ENCODE measurements around the gene PLEKHG5. TPM values are rescaled to one million over a fixed set of nuclear protein-coding genes. Genes with fewer than 3 reads are reported as not detected.
A peak's percentile ranks its signal among the peaks of the same experiment; 100 is the strongest.
"Not testable (repeated sequence)": the region's sequence is repeated elsewhere in the genome, so short reads cannot be mapped to it uniquely, and the experiment has no call there.

The PLEKHG5 gene
- total and polyA plus RNA-seq, 2 donors (not counting 1 experiment from before 2014, with no cell fraction given): 0.42 to 3.3 TPM

DNA sequence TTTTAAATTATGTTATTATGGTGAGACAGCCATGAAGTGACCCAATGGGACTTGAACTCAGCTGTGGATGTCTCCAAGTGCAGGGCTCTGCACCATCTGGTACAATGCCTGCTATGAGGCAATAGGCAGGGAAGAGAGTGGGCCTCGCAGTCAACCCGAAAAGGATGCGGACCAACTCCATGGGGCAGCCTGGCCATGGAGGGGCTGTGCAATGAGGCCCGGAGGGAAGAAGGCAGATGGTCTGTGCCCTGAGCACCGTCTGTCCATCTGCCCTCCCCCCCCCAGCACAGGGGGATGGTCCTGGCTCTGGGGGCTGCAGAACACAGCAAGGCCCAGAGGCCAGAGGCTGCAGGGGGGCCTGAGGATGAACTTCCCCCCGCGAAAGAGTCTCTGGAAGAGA, 49.9 kb downstream of the PLEKHG5 start:
- Histone ChIP-seq H3K4me1 (ENCODE audit: control insufficient read depth, extremely low read depth, insufficient read depth, low read length) (no peaks in the 10 kb centered on the region), H3K36me3 (ENCODE audit: control insufficient read depth, insufficient read depth, low read length) (no peaks in the 10 kb centered on the region), H3K79me2 (ENCODE audit: control insufficient read depth, insufficient read depth, low read length) (no peaks in the 10 kb centered on the region), H3K27ac (ENCODE audit: insufficient read depth, low read length) (no peak overlapping the region), H3K9ac (ENCODE audit: insufficient read depth, low read length) (no peak overlapping the region), H3K9me3 (ENCODE audit: control insufficient read depth, insufficient read depth, low read depth, low read length) (no peaks in the 10 kb centered on the region), H3K4me3 (replicated peaks in 1 of 4; ENCODE audit: control extremely low read depth in 1 of 4, insufficient read depth in 1 of 4, low read depth in 3 of 4, low read length in 4 of 4) (no peak overlapping the region), H4K20me1 (ENCODE audit: control insufficient read depth, extremely low read depth, insufficient read depth, low read length) (no peaks in the 10 kb centered on the region), H3K4me2 (ENCODE audit: extremely low read depth, insufficient read depth, low read length) (no peak overlapping the region), H3K27me3 (ENCODE audit: control insufficient read depth, insufficient read depth, low read length) (peaks cover 4% of the 10 kb centered on the region), H2AFZ (ENCODE audit: low read length) (no peak overlapping the region)
- DNase-seq (ENCODE audit: low read depth in 2 of 2): no peak
- TF ChIP-seq, protein P1, sequence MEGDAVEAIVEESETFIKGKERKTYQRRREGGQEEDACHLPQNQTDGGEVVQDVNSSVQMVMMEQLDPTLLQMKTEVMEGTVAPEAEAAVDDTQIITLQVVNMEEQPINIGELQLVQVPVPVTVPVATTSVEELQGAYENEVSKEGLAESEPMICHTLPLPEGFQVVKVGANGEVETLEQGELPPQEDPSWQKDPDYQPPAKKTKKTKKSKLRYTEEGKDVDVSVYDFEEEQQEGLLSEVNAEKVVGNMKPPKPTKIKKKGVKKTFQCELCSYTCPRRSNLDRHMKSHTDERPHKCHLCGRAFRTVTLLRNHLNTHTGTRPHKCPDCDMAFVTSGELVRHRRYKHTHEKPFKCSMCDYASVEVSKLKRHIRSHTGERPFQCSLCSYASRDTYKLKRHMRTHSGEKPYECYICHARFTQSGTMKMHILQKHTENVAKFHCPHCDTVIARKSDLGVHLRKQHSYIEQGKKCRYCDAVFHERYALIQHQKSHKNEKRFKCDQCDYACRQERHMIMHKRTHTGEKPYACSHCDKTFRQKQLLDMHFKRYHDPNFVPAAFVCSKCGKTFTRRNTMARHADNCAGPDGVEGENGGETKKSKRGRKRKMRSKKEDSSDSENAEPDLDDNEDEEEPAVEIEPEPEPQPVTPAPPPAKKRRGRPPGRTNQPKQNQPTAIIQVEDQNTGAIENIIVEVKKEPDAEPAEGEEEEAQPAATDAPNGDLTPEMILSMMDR (conservative IDR thresholded peaks at IDR 0.05 in 1 of 2, IDR thresholded peaks at IDR 0.05 in 1 of 2; ENCODE audit: low read depth in 1 of 2, low read length in 2 of 2): no peak
- TF ChIP-seq EZH2 (IDR thresholded peaks at IDR 0.05; ENCODE audit: low read length, missing control alignments): no peak

DNA sequence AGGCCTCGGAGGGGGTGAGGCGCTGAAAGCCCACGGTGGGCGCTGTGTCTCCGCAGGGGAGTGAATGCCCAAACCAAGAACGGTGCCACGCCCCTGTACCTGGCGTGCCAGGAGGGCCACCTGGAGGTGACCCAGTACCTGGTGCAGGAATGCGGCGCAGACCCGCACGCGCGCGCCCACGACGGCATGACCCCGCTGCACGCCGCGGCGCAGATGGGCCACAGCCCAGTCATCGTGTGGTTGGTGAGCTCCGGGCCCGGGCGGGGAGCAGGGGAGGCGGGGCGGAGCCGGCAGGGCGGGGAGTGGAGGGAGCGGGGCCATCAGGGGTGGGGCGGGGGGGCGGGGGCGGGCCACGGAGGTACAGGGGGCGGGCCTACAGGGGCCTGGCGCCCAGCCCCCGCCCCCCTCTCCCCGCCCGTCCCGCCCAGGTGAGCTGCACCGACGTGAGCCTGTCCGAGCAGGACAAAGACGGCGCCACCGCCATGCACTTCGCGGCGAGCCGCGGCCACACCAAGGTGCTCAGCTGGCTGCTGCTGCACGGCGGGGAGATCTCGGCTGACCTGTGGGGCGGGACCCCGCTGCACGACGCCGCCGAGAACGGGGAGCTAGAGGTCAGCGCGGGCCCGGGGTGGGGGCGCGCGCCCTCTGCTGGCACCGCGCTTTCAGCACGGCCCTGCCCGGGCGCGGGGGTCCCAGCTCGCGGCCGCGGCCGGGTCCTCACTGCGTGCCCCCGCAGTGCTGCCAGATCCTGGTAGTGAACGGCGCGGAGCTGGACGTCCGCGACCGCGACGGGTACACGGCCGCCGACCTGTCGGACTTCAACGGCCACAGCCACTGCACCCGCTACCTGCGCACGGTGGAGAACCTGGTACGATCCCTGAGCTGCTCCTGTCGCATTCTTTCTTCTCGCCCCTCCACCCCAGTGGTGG, 51.0 kb downstream of the PLEKHG5 start:
- H3K27me3 ChIP-seq (ENCODE audit: control insufficient read depth, insufficient read depth, low read length): peaks cover 4% of the 10 kb centered on the region
- H3K36me3 ChIP-seq (ENCODE audit: control insufficient read depth, insufficient read depth, low read length): no peaks in the 10 kb centered on the region
- no peak overlapping the region for H3K27ac ChIP-seq (ENCODE audit: insufficient read depth, low read length)
- H2AFZ ChIP-seq (ENCODE audit: low read length): no peak overlapping the region
- no peak overlapping the region for H3K4me3 ChIP-seq (replicated peaks in 1 of 4; ENCODE audit: control extremely low read depth in 1 of 4, insufficient read depth in 1 of 4, low read depth in 3 of 4, low read length in 4 of 4)
- DNase-seq (ENCODE audit: low read depth in 2 of 2): peak; percentile 26 to 43
- H3K9ac ChIP-seq (ENCODE audit: insufficient read depth, low read length): no peak overlapping the region
- H3K9me3 ChIP-seq (ENCODE audit: control insufficient read depth, insufficient read depth, low read depth, low read length): no peaks in the 10 kb centered on the region
- H3K4me1 ChIP-seq (ENCODE audit: control insufficient read depth, extremely low read depth, insufficient read depth, low read length): no peaks in the 10 kb centered on the region
- H4K20me1 ChIP-seq (ENCODE audit: control insufficient read depth, extremely low read depth, insufficient read depth, low read length): no peaks in the 10 kb centered on the region
- H3K4me2 ChIP-seq (ENCODE audit: extremely low read depth, insufficient read depth, low read length): no peak overlapping the region
- TF ChIP-seq, protein P1 (conservative IDR thresholded peaks at IDR 0.05 in 1 of 2, IDR thresholded peaks at IDR 0.05 in 1 of 2; ENCODE audit: low read depth in 1 of 2, low read length in 2 of 2): no peak
- TF ChIP-seq EZH2 (IDR thresholded peaks at IDR 0.05; ENCODE audit: low read length, missing control alignments): no peak
- no peaks in the 10 kb centered on the region for H3K79me2 ChIP-seq (ENCODE audit: control insufficient read depth, insufficient read depth, low read length)

DNA sequence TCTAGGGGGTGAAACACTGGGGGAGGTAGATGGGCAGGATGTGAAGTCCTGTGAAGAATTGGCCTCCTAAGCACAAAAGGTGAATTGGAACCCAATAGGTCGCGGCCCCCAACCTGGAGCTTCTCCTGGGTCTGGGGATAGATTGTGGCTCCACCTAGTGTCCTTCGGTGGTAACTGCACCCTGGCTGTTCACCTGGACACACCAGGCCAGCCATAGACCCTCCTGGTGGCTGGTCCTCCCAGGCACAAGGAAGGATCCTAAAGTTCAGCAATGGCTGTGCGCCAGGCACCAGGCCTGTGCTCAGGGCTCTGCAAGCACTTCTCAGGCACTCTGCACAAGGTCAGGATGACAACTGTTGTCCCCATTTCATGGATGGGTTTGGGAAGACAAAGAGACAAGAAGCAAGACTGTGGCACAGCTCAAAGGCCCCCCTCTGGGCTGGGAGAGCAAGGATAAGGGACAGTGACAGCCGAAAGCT, 53.4 kb downstream of the PLEKHG5 start:
- H2AFZ ChIP-seq (ENCODE audit: low read length): no peak overlapping the region
- no peak overlapping the region for H3K27ac ChIP-seq (ENCODE audit: insufficient read depth, low read length)
- no peaks in the 10 kb centered on the region for H3K4me1 ChIP-seq (ENCODE audit: control insufficient read depth, extremely low read depth, insufficient read depth, low read length)
- no peak overlapping the region for H3K4me3 ChIP-seq (replicated peaks in 1 of 4; ENCODE audit: control extremely low read depth in 1 of 4, insufficient read depth in 1 of 4, low read depth in 3 of 4, low read length in 4 of 4)
- no peak overlapping the region for H3K4me2 ChIP-seq (ENCODE audit: extremely low read depth, insufficient read depth, low read length)
- H3K36me3 ChIP-seq (ENCODE audit: control insufficient read depth, insufficient read depth, low read length): no peaks in the 10 kb centered on the region
- no peaks in the 10 kb centered on the region for H3K9me3 ChIP-seq (ENCODE audit: control insufficient read depth, insufficient read depth, low read depth, low read length)
- no peaks in the 10 kb centered on the region for H3K79me2 ChIP-seq (ENCODE audit: control insufficient read depth, insufficient read depth, low read length)
- peaks cover 6% of the 10 kb centered on the region for H3K27me3 ChIP-seq (ENCODE audit: control insufficient read depth, insufficient read depth, low read length)
- TF ChIP-seq, protein P1 (conservative IDR thresholded peaks at IDR 0.05 in 1 of 2, IDR thresholded peaks at IDR 0.05 in 1 of 2; ENCODE audit: low read depth in 1 of 2, low read length in 2 of 2): peak; percentile 87 to 93
- no peak for TF ChIP-seq EZH2 (IDR thresholded peaks at IDR 0.05; ENCODE audit: low read length, missing control alignments)
- no peaks in the 10 kb centered on the region for H4K20me1 ChIP-seq (ENCODE audit: control insufficient read depth, extremely low read depth, insufficient read depth, low read length)
- H3K9ac ChIP-seq (ENCODE audit: insufficient read depth, low read length): no peak overlapping the region
- DNase-seq (ENCODE audit: low read depth in 2 of 2): peak; percentile 26 to 34

DNA sequence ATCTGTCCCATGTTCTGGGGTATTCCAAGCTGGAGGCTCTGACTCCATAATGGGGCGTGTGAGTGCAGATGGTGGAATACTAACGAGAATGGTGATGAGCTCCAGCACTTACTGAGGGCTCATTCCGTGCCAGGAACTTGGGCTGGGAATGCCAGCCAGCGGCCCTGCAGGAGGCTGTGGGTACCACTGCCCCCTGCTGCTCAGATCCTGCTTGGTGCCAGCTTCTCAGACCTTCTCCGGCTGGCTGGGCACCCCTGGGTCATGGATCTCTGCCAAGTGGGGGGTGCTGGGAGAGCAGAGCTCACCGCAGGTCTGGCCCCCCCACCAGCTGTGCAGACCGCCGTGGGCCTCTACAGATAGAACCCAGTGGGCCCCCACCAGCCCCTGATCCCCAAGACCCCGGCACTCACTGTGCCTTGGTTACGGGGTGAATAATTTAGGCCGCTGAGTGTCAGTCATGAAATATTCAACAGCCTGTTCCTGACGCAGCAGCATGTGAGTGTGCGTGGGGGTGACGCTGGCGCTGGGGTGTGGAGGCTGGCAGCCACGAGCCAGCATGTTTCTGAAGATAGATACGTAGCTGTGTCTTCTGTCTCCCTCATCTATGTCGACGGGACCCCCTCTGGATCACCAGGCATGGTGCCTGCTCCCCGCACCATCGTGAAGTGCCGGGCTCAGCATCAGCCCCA, 54.3 kb downstream of the PLEKHG5 start:
- not testable (repeated sequence) for H3K27me3 ChIP-seq (ENCODE audit: control insufficient read depth, insufficient read depth, low read length); H2AFZ ChIP-seq (ENCODE audit: low read length); H3K4me3 ChIP-seq (replicated peaks in 1 of 4; ENCODE audit: control extremely low read depth in 1 of 4, insufficient read depth in 1 of 4, low read depth in 3 of 4, low read length in 4 of 4); H3K4me2 ChIP-seq (ENCODE audit: extremely low read depth, insufficient read depth, low read length); H3K9me3 ChIP-seq (ENCODE audit: control insufficient read depth, insufficient read depth, low read depth, low read length); H3K79me2 ChIP-seq (ENCODE audit: control insufficient read depth, insufficient read depth, low read length); H3K4me1 ChIP-seq (ENCODE audit: control insufficient read depth, extremely low read depth, insufficient read depth, low read length); H4K20me1 ChIP-seq (ENCODE audit: control insufficient read depth, extremely low read depth, insufficient read depth, low read length); H3K9ac ChIP-seq (ENCODE audit: insufficient read depth, low read length); H3K36me3 ChIP-seq (ENCODE audit: control insufficient read depth, insufficient read depth, low read length); H3K27ac ChIP-seq (ENCODE audit: insufficient read depth, low read length)
- peak in 1 of 2 donors; percentile 44 for DNase-seq (ENCODE audit: low read depth in 2 of 2)
